Neural cell (in vitro differentiated cells): Measurements from ENCODE around the gene MN1. TPM values are rescaled to one million over a fixed set of nuclear protein-coding genes. Genes with fewer than 3 reads are reported as not detected.

Experiments
- H2AFZ ChIP-seq: fragments of 200-600, 300-800 bp; sonication (generic), shearing (Covaris generic); 2 replicates; pipeline ENCODE4 v1.6.0; 2014; ENCODE audit warnings: low read depth, mild to moderate bottlenecking, antibody characterized with exemption, low read length, moderate library complexity
- H3F3A ChIP-seq: fragments of 200-600 bp; shearing (Covaris generic); 2 replicates; pipeline ENCODE4 v1.6.1; 2016; ENCODE audit warnings: mild to moderate bottlenecking, moderate library complexity, mixed read lengths, antibody characterized with exemption, low read length; ENCODE audit not compliant: insufficient read depth, poor library complexity, severe bottlenecking
- H3K27ac ChIP-seq: fragments of 200-600, 300-800 bp; sonication (generic), shearing (Covaris generic); 2 replicates; pipeline ENCODE4 v1.5.1; 2014; ENCODE audit warnings: mild to moderate bottlenecking, low read length, moderate library complexity
- H3K27me3 ChIP-seq: fragments of 300-800, 200-600 bp; sonication (generic), shearing (Covaris generic); 2 replicates; pipeline ENCODE4 v1.6.0; 2014; ENCODE audit warnings: mild to moderate bottlenecking, low read depth, low read length, moderate library complexity; ENCODE audit not compliant: insufficient read depth
- H3K36me3 ChIP-seq: fragments of 300-800, 200-600 bp; sonication (generic), shearing (Covaris generic); 2 replicates; pipeline ENCODE4 v1.5.1; 2014; ENCODE audit warnings: mild to moderate bottlenecking, antibody characterized with exemption, low read length, moderate library complexity; ENCODE audit not compliant: insufficient read depth
- H3K4me2 ChIP-seq: fragments of 300-800, 200-600 bp; sonication (generic), shearing (Covaris generic); 2 replicates; pipeline ENCODE4 v1.6.0; 2014; ENCODE audit warnings: mild to moderate bottlenecking, low read length
- H3K4me3 ChIP-seq: fragments of 300-800, 200-600 bp; sonication (generic), shearing (Covaris generic); 2 replicates; pipeline ENCODE4 v1.5.1; 2014; ENCODE audit warnings: mild to moderate bottlenecking, low read length, moderate library complexity
- H3K79me2 ChIP-seq: fragments of 200-600 bp; shearing (Covaris generic); replicated peaks from 2 replicates; pipeline ENCODE4 v1.6.0; 2014; ENCODE audit warnings: mild to moderate bottlenecking, low read length, moderate library complexity; ENCODE audit not compliant: insufficient read depth
- H3K9ac ChIP-seq: fragments of 300-800, 200-600 bp; sonication (generic), shearing (Covaris generic); 2 replicates; pipeline ENCODE4 v1.6.1; 2016; ENCODE audit warnings: mild to moderate bottlenecking, low read length, mixed read lengths
- H3K9me2 ChIP-seq: fragments of 200-600 bp; shearing (Covaris generic); 2 replicates; pipeline ENCODE4 v1.6.1; 2016; ENCODE audit warnings: mild to moderate bottlenecking, low read length, mixed read lengths; ENCODE audit not compliant: insufficient read depth
- H3K9me3 ChIP-seq: fragments of 200-600, 300-800 bp; sonication (generic), shearing (Covaris generic); 2 replicates; pipeline ENCODE4 v1.6.1; 2016; ENCODE audit warnings: mild to moderate bottlenecking, mixed run types, low read length, moderate library complexity, mixed read lengths
- H4K20me1 ChIP-seq: fragments of 200-600 bp; shearing (Covaris generic); 2 replicates; pipeline ENCODE4 v1.6.1; 2016; ENCODE audit warnings: mild to moderate bottlenecking, mixed run types; ENCODE audit not compliant: insufficient read depth
- CTCF ChIP-seq: fragments of 450-650 bp; IDR thresholded peaks from 2 replicates; pipeline ENCODE4 v1.5.1; 2014; ENCODE audit warnings: antibody characterized with exemption, mild to moderate bottlenecking, moderate library complexity; ENCODE audit not compliant: poor library complexity, severe bottlenecking
- EP300 ChIP-seq: fragments of 450-650 bp; conservative IDR thresholded peaks from 2 replicates; pipeline ENCODE4 v1.6.1; 2014; ENCODE audit warnings: antibody characterized with exemption, mild to moderate bottlenecking, moderate library complexity; ENCODE audit not compliant: poor library complexity, severe bottlenecking
- EZH2 ChIP-seq: fragments of 200-600, 300-800 bp; shearing (Covaris generic), sonication (generic); IDR thresholded peaks from 2 replicates; pipeline ENCODE4 v1.6.1; 2014; ENCODE audit warnings: antibody characterized with exemption, low read length, borderline replicate concordance, mild to moderate bottlenecking; ENCODE audit not compliant: insufficient read depth, poor library complexity, severe bottlenecking
- MXI1 ChIP-seq: fragments of 450-650 bp; conservative IDR thresholded peaks from 2 replicates; pipeline ENCODE4 v1.6.1; 2014; ENCODE audit warnings: antibody characterized with exemption, mild to moderate bottlenecking; ENCODE audit not compliant: poor library complexity, severe bottlenecking
- POLR2AphosphoS5 ChIP-seq: IDR thresholded peaks from 2 replicates; pipeline ENCODE4 v1.6.1; 2012
- RAD21 ChIP-seq: fragments of 450-650 bp; conservative IDR thresholded peaks from 2 replicates; pipeline ENCODE4 v1.6.1; 2014; ENCODE audit warnings: antibody characterized with exemption, mild to moderate bottlenecking, moderate library complexity
- SMC3 ChIP-seq: fragments of 450-650 bp; conservative IDR thresholded peaks from 2 replicates; pipeline ENCODE4 v1.6.1; 2014; ENCODE audit warnings: antibody characterized with exemption, mild to moderate bottlenecking, moderate library complexity; ENCODE audit not compliant: poor library complexity
- TAF1 ChIP-seq: IDR thresholded peaks from 2 replicates; pipeline ENCODE4 v1.6.1; 2012; ENCODE audit warnings: low read depth
- polyA plus RNA-seq: library from polyadenylated mRNA; depleted of rRNA; stranded (reverse); fragments of >200 nt; gene quantifications from 2 replicates; pipeline ENCODE4 v1.2.3, GENCODE V29; 2014
- TF ChIP-seq, protein P1 (sequence below): IDR thresholded peaks from 2 replicates; pipeline ENCODE4 v1.6.1; 2012; ENCODE audit warnings: borderline replicate concordance

Gene MN1
- polyA plus RNA-seq, 1 donor from 2014 or later: 7.3 TPM

- Histone ChIP-seq H3K4me3 (no peak overlapping the region), H4K20me1 (peaks cover 3% of the 10 kb centered on the region), H3K9me3 (no peaks in the 10 kb centered on the region), H2AFZ (no peak overlapping the region), H3K4me2 (no peak overlapping the region), H3K9ac (no peak overlapping the region), H3K36me3 (no peaks in the 10 kb centered on the region), H3K27me3 (no peaks in the 10 kb centered on the region), H3K27ac (no peak overlapping the region), H3K9me2 (no peaks in the 10 kb centered on the region), H3K79me2 (peaks cover 69% of the 10 kb centered on the region), H3F3A (no peaks in the 10 kb centered on the region)
- TF ChIP-seq TAF1 (no peak), EP300 (no peak), SMC3 (no peak)
Observed at GRCh38 chr22:27778294-27779090, 23.1 kb downstream of the MN1 start.

DNA sequence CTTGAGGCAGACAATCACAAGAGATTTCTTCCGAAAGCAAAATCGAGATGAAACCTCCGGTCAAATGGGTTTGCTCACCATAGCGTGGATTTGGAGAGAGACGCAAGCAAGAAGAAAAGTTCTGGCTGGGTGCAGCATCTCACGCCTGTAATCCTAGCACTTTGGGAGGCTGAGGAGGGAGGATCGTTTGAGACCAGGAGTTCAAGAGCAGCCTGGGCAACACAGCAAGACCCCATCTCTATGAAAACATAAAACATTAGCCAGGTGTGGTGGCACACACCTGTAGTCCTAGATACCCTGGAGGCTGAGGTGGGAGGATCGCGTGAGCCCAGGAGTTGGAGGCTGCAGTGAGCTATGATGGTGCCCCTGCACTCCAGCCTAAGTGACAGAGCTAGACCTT is 24.4 kb downstream of the MN1 start:
- no peak overlapping the region for H3K4me2 ChIP-seq
- H3K9ac ChIP-seq: no peak overlapping the region
- no peak overlapping the region for H3K27ac ChIP-seq
- H3F3A ChIP-seq: no peaks in the 10 kb centered on the region
- H3K27me3 ChIP-seq: no peaks in the 10 kb centered on the region
- H3K79me2 ChIP-seq: peaks cover 56% of the 10 kb centered on the region
- no peak overlapping the region for H2AFZ ChIP-seq
- H3K4me3 ChIP-seq: no peak overlapping the region
- H3K9me2 ChIP-seq: no peaks in the 10 kb centered on the region
- no peaks in the 10 kb centered on the region for H3K36me3 ChIP-seq
- H3K9me3 ChIP-seq: no peaks in the 10 kb centered on the region
- TF ChIP-seq CTCF (no peak), EZH2 (no peak), RAD21 (no peak), EP300 (no peak), SMC3 (no peak), POLR2AphosphoS5 (no peak), TAF1 (no peak), MXI1 (no peak)
- TF ChIP-seq, protein P1, sequence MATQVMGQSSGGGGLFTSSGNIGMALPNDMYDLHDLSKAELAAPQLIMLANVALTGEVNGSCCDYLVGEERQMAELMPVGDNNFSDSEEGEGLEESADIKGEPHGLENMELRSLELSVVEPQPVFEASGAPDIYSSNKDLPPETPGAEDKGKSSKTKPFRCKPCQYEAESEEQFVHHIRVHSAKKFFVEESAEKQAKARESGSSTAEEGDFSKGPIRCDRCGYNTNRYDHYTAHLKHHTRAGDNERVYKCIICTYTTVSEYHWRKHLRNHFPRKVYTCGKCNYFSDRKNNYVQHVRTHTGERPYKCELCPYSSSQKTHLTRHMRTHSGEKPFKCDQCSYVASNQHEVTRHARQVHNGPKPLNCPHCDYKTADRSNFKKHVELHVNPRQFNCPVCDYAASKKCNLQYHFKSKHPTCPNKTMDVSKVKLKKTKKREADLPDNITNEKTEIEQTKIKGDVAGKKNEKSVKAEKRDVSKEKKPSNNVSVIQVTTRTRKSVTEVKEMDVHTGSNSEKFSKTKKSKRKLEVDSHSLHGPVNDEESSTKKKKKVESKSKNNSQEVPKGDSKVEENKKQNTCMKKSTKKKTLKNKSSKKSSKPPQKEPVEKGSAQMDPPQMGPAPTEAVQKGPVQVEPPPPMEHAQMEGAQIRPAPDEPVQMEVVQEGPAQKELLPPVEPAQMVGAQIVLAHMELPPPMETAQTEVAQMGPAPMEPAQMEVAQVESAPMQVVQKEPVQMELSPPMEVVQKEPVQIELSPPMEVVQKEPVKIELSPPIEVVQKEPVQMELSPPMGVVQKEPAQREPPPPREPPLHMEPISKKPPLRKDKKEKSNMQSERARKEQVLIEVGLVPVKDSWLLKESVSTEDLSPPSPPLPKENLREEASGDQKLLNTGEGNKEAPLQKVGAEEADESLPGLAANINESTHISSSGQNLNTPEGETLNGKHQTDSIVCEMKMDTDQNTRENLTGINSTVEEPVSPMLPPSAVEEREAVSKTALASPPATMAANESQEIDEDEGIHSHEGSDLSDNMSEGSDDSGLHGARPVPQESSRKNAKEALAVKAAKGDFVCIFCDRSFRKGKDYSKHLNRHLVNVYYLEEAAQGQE: no peak
- peaks cover 3% of the 10 kb centered on the region for H4K20me1 ChIP-seq
